GM18507 (cell line): ENCODE measurements around the gene NGEF.
"Not testable (repeated sequence)": the region's sequence is repeated elsewhere in the genome, so short reads cannot be mapped to it uniquely, and the experiment has no call there.

Experiments
- DNase-seq: peaks from one replicate; pipeline ENCODE4 v3.0.0; 2011; ENCODE audit warnings: low read depth; ENCODE audit not compliant: insufficient read length; ENCODE audit errors: extremely low spot score
- FAIRE-seq: peaks from 2 replicates; lab custom pipeline; 2011; peaks lifted over from hg19 to GRCh38; lab: Jason Lieb, UNC

Gene NGEF

DNA sequence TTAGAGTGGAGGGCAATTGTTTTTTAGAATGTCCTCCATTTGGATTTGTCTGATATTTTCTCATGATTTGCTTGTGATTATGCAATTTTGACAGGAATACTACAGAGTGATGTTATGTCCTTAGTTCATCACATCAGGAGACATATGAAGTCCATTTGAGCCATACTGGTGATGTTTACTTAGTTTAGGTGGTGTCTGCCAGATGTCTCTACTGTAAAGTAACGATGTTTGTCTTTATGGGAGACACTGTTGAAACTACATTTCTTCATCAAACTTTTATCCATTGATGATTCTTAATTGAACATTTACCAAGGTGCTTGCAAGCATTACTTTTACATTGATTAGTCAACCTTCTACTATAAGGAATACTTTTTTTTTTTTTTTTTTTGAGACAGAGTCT lies 147.9 kb downstream of the NGEF start:
- no peak for DNase-seq
- FAIRE-seq, result no peak

DNA sequence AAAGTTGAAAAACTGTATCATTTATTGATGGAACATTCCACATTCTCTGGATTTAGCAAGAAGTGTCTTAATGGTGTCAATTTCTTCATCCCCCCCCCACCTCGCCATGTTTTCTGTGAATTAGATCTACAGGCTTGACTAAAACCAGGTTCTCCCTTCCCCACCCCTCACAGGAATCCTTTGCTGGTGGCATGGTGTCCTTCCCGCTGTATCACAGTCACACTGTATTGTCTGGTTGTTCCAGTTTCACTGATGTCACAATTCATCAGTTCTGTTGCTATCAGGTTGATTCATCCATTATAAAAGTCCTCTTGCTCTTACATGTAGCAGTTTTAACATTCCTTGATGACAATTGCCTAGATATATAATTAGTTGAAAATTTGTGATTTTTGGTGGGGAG lies 149.1 kb downstream of the NGEF start:
- DNase-seq (no peak), FAIRE-seq (no peak)

DNA sequence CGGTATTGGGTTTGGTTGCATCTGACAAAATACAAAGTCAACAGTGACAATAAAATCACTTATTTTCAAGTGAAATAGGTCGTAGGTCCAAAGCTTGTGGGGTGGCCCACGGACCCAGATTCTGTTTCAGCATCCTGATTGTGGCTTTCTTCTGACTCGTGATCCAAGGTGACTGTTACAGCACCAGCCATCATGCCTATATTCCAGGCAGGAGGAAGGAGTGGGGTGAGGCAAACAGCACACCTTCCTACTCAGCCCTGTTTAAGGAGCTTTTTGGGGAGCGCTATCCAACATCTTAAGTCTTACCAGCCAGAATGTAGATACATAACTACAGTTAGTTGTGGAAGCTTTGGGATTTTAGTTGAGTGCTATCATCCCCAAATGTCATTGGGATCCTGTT lies 151.7 kb downstream of the NGEF start:
- no peak for FAIRE-seq
- DNase-seq, result no peak

DNA sequence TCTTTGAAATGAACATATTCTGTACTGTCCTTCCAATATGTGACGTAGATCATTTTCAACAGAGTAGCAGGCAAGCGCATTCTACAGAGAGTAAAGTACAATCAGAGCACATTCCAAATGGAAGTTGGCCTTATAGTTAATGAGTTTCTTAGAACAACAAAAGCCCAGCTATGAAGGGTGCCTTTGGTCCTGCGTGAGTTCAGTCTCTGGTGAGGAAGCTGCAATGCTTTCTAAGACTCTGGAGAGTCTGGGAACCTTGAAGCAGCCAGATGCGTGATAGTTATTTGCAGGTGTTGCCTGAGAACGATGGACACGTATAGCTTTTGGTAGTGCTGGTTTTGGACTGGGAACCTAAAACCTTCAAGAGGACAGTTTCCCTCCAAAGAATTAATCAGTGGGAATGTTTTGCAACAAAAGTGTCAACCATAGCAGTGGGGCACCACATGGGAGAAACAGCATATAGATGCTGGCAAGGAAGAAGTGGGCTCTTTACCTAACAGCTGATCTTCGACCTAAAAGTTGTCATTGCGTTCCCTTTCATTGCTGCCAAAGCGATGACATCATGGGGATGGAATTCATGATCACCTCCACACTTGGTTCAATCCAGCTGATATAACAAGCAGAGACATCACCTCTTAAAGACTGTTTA lies 152.3 kb downstream of the NGEF start:
- FAIRE-seq (no peak), DNase-seq (no peak)

DNA sequence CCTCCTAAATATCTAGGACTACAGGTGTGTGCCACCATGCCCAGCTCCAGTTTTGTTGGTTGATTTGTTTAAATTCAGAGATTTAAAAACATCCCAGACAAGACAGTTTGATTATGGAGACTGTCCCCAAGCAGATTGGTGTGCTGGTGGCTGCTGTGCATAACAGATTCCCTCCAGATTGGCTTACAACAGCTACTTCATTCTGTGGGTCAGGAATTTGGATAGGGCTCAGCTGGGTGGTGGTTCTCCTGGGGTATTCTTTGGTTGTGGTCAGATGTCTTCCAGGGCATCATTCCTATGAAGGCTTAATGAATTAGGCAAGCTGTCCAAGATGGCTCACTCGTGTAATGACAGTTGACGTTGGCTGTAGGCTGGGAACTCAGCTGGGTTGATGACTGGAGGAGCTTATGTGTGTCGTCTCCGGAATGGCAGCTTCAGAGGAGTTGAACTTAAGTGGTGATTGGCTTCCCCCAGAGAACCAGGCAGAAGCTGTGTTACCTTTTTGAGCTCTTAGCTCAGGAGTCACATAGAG lies 153.6 kb downstream of the NGEF start:
- DNase-seq (no peak), FAIRE-seq (no peak)

DNA sequence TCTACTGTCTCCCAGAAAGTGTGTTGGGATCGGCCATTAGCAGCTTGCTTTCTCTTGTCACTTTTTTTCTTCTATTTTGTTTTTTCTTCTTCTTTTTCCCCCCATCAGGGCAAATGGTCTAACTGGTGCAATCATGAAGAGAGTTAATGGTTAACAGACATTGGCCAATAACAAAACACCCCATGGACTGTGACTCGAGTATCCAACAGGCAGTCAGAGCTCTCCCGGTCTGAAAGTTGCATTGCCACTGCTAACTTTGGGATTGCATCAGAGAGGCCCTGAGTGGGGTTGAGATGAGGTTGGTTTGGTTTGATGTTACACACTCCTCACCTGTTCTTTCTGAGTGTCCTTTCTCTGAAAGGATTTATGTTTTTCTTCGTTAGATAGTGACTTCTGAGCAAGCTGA lies 155.9 kb downstream of the NGEF start:
- DNase-seq, result no peak
- FAIRE-seq, result no peak

DNA sequence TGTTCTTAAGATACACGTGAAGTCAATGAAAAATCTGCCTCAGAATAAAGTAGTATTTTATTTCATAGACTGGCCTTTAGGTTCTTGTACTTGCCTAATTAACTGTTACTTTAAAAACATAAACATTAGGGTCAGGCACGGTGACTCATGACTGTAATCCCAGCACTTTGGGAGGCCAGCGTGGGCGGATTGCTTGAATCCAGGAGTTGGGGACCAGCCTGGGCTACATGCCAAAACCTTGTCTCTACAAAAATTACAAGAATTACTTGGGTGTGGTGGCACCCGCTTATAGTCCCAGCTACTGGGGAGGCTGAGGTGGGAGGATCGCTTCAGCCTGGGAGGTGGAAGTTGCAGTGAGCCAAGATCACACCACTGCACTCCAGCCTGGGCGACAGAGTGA lies 159.0 kb downstream of the NGEF start:
- DNase-seq, result no peak
- FAIRE-seq, result no peak

DNA sequence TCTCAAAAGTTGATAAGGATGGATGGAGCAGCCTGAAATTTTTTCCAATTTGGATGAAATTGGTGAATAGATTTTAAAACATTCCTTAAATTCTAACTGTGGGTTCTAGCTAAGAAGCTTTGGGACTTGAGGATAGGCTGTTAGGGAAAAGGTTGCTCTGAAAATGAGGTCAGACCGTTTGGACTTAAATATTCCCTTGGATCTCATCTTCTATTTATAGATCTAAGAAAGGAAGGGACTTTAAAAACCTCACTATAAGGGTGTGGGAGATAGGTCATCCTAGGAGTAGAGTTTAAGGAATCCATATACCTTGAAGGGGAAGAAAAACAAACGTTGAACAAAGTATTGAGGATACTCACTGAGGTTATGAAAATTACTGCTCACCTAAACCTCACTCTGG lies 160.4 kb downstream of the NGEF start:
- no peak for DNase-seq
- no peak for FAIRE-seq

DNA sequence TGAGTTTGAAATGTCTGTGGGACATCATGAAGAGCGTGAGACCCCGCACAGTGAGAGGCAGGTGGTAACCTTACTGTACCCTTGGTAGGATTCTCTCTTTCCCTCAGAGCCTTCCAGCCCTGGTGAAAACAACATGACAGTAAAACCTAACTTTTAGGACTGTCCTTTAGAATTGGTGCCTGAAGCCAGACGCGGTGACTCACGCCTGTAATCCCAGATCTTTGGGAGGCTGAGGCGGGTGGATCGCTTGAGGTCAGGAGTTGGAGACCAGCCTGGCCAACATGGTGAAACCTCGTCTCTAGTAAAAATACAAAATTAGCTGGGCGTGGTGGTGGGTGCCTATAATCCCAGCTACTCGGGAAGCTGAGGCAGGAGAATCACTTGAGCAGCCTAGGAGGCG lies 161.0 kb downstream of the NGEF start:
- not testable (repeated sequence) for DNase-seq, FAIRE-seq

DNA sequence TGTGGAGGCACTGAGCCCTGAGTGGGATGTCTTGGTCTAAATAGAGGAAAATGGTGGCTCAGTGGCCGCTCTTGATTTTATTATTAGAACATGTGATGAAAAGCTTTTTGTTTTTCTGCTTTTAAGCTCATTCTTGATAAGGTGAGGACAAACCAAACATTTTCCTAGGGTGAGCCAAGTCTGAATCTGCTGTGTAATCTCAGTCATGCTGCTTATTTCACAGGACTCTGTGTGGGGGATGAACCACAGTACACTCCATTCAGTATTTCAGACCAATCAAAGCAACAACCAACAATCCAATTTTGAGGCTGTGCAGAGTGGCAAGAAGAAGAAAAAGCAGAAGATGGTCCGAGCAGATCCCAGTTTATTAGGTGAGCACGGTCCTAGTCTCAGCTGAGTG lies 163.0 kb downstream of the NGEF start:
- FAIRE-seq (no peak), DNase-seq (no peak)

DNA sequence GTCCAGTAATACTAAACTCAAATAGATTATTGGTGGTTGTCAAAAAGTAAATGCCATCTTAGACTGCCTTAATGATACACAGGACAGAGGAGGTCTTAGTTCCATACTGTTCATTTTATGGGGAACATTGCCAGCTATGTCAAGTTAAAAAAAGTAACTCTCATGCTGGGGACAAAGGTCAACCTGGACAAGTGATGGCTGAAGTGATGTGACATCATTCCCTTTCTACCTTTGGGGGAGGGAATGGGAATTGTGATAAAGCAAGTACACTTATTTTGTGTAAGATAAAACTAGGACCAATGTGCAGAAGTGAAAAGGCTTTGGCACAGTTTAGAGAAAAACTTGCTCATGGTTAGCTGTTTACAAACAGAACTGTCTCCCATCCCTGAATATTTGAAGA lies 167.0 kb downstream of the NGEF start:
- FAIRE-seq, result no peak
- DNase-seq, result no peak

DNA sequence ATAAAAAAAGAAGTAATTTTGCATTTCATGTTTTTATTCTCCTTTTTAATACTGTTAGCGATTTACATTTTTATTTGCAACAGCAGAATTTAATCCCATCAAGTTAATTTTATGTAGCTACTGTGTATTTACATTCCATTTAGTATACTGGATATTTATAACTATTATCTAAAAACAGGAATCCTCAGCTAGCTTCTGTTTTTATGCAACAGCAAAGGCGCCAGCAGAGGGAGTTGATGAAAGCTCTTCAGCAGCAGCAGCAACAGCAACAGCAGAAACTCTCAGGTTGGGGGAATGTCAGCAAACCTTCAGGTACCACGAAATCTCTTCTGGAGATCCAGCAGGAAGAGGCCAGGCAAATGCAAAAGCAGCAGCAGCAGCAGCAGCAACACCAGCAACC lies 169.2 kb downstream of the NGEF start:
- no peak for FAIRE-seq

DNA sequence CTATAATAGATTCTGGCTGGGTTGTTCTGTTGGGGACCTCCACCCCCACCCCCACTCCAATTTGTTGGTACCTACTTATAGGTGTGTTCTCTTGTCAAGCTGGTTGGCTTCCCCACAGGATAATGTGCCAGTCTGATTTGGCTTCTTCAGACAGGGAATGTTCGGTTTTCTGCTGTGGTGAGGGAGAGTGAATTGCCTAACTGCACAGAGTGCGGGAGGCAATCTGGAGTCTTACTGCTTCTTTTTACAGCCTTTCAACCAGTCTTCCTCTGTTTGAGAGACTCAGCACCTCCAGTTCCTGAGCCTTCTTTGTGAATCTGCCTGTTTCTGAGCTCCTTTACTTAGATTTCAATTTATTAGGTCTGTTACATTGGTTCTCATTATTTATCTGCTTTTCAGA lies 170.4 kb downstream of the NGEF start:
- FAIRE-seq (no peak), DNase-seq (no peak)

More for the DNA sequence above, 169.2 kb downstream of the NGEF start:
- DNase-seq, result no peak

DNA sequence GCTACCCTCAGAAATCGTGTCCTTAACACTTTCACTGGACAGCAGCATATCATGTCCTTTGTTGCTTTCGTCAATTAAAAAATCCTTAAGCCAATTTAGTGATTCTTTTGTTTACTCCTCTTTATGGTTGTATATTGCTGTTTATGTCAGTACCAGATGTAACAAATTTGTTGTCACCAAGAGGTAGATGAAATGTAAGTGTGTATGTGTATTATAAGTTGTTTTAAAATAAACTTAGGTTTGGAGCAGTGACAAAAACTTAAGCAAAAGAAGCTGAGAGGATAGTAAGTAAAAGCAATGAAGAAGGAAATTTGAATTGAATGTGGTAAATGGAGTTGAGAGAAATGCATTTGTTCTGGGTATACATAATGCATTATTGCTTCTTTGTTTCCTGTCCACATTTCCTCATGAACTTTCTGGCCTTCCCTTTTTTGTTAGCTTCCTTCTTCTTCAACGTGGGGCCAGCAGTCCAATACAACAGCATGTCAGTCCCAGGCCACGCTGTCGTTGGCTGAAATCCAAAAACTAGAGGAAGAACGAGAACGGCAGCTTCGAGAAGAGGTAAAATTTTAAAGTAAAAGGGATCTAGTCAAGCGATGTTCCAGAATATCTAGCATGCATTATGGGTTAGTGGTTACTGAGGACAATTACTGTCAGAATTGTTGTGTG lies 173.5 kb downstream of the NGEF start:
- no peak for DNase-seq
- peak; percentile 12 for FAIRE-seq

DNA sequence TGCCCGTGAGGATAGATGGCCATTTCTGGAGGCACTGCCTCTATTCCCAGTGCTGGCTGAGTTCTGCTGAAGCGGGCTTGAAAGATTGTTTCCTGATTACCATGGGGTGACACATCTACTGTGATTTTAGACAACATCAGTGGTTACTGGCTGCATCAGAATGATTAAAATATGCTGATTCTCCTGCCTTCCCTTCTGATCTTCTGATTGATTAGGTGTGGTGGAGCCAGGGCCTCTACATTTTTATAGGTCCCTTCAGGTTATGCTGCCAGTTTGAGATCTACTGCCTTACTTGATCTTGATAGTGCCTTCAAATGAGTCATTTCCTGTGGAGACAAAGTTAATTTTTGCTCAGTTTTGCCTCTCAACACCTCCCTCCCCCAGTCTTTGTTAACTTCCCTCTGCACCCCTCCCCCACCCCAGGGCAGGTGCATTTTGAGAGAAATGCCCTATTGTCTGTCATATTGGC lies 174.6 kb downstream of the NGEF start:
- DNase-seq, result peak; percentile 48
- FAIRE-seq, result peak; percentile 93

DNA sequence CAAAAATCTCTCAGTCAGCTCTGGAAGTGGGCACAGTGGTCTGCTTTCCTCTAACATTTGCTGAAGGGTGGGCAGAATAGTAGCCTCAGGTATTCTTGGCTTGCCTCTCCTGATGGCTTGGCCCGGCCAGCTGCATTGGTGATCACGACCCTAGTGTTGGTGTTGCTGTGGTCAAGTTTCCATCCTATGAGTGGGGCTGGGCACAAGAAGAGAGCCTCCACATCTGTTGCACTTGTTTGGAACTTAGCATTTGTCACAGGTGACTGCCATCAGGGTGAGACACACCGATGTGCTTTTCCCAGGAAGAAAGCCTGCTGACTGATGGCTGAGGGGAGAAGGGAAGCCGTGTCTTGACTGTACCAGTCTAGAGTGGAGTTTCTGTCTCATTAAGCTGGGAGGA lies 176.1 kb downstream of the NGEF start:
- DNase-seq, result no peak
- no peak for FAIRE-seq

DNA sequence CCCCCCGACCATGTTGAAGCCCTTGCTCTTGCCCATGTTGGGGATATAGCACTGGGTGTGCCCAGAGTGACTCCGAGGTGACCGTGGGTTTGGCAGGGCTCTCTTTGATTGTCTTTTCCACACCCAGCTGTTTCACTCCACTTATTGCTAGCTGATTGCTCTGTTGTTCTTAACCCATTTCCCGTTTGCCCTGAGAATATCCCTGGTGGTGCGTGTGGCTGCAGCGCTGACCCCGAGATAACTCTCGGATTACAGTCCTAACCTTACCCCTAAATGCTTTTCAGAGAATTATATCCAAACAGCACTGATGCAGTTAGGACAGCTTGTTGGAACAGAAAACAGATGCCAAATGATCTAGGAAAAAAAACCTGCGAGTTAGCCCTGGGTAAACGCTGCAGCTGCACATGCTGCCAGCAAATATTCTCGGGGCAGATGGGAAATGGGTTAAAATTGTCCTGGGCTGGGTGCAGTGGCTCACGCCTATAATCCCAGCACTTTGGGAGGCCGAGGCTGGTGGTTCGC lies 177.3 kb downstream of the NGEF start:
- DNase-seq (no peak), FAIRE-seq (no peak)

DNA sequence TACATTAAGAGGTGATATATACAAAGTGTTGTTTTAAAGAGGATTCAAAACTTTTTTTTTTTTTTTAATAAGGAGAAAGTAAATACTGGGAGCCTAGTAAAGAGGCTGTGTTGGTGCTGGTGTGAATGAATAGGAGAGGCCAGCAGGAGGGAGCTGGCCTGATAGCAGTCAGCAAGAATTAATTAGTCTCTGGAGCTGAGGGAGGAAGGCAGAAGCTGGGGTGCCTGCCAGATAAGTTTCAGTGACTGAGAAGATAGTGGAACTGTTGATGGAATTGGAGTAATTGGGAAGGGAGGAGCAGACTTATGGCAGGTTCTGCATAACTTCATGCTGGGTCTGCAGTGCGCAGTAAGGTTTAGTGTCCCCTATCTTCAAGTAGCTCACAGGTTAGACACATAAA lies 179.2 kb downstream of the NGEF start:
- FAIRE-seq (no peak), DNase-seq (no peak)

DNA sequence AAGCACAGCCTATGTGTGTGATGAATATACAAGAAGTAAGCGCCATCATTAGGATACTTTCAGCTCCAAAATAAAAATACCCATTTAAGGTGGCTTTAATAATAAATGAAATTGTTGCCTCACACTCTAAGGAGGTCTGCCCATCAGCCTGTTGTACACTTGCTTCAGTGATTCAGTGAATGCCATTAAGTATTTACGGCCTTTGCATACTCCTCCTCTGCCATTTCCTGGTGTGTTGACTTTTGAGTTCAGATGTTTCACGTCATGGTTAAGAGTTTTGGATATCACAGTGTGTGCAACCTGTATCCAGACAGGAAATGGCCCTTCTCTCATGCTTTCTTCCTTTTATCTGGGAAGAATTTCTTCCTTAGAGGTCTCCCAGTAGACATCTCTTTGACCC lies 181.6 kb downstream of the NGEF start:
- FAIRE-seq (no peak), DNase-seq (no peak)

DNA sequence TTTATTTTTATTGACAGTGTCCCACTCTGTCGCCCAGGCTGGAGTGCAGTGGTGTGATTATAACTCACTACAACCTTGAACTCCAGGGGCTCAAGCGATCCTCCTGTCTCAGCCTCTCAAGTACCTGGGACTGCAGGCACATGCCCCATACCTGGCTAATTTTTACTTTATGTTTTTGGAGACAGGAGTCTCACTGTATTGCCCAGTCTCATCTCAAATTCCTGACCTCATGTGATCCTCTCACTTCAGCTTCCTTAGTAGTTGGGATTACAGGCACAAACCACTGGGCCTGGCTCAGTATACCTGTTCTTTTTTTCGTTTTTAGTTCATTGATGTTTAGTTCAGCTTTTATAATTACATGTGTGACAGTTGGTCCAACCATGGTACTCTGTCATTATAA lies 183.1 kb downstream of the NGEF start:
- DNase-seq, result no peak
- FAIRE-seq, result no peak
